Muscle layer of duodenum (tissue), 2 donors: ENCODE results near the gene NCCRP1.

ENCODE experiments used
- H3K27ac ChIP-seq: one replicate; pipeline ENCODE4 v1.7.0; 2013; ENCODE audit warnings: mild to moderate bottlenecking, low read length
- H3K27me3 ChIP-seq: one replicate; pipeline ENCODE4 v1.7.0; 2013; ENCODE audit warnings: low read depth, mild to moderate bottlenecking, control low read depth, low read length
- H3K36me3 ChIP-seq, 2 donors: one replicate each; pipeline ENCODE4 v1.7.0; 2013; ENCODE audit warnings: low read length in 2 of 2, control low read depth in 1 of 2, mild to moderate bottlenecking in 1 of 2; ENCODE audit not compliant: insufficient read depth in 2 of 2, control insufficient read depth in 1 of 2
- H3K4me1 ChIP-seq, 2 donors: one replicate each; pipeline ENCODE4 v1.7.0; 2013; ENCODE audit warnings: low read length in 2 of 2, mild to moderate bottlenecking in 2 of 2, control low read depth in 1 of 2, moderate library complexity in 1 of 2; ENCODE audit not compliant: insufficient read depth in 2 of 2, control insufficient read depth in 1 of 2
- H3K4me3 ChIP-seq, 2 donors: one replicate each; pipeline ENCODE4 v1.7.0; 2013; ENCODE audit warnings: low read length in 2 of 2, low read depth in 1 of 2, mild to moderate bottlenecking in 1 of 2
- H3K9me3 ChIP-seq, 2 donors: one replicate each; pipeline ENCODE4 v1.7.0; 2013; ENCODE audit warnings: low read length in 2 of 2, control low read depth in 1 of 2, mild to moderate bottlenecking in 1 of 2; ENCODE audit not compliant: control insufficient read depth in 1 of 2
- donor health status: healthy.

The NCCRP1 gene

GRCh38 chr19:39156326-39157230, 40.2 kb upstream of the NCCRP1 start:
- Histone ChIP-seq H3K4me3 (peak overlapping the region in 1 of 2 donors; percentile 45), H3K27ac (no peak overlapping the region), H3K4me1 (peaks cover 10 to 57% of the 10 kb centered on the region in 2 donors), H3K36me3 (peaks cover 0 to 4% of the 10 kb centered on the region in 2 donors), H3K9me3 (no peaks in the 10 kb centered on the region), H3K27me3 (no peaks in the 10 kb centered on the region)

- Histone ChIP-seq H3K4me3 (peak overlapping the region in 1 of 2 donors; percentile 45), H3K36me3 (peaks cover 0 to 4% of the 10 kb centered on the region in 2 donors), H3K4me1 (peaks cover 10 to 57% of the 10 kb centered on the region in 2 donors), H3K27me3 (no peaks in the 10 kb centered on the region), H3K27ac (no peak overlapping the region), H3K9me3 (no peaks in the 10 kb centered on the region)
These were observed 39.3 kb upstream of the NCCRP1 start for GRCh38 chr19:39157275-39157996.

- H3K4me1 ChIP-seq, result peaks cover 10 to 57% of the 10 kb centered on the region in 2 donors
- no peaks in the 10 kb centered on the region for H3K27me3 ChIP-seq
- no peak overlapping the region for H3K27ac ChIP-seq
- H3K4me3 ChIP-seq, result peak overlapping the region in 1 of 2 donors; percentile 45
- H3K36me3 ChIP-seq, result peaks cover 0 to 4% of the 10 kb centered on the region in 2 donors
- no peaks in the 10 kb centered on the region for H3K9me3 ChIP-seq
These were observed 38.8 kb upstream of the NCCRP1 start for GRCh38 chr19:39157997-39158389.

GRCh38 chr19:39158646-39159260, 38.0 kb upstream of the NCCRP1 start:
- H3K27ac ChIP-seq, result no peak overlapping the region
- no peaks in the 10 kb centered on the region for H3K9me3 ChIP-seq
- peaks cover 10 to 57% of the 10 kb centered on the region in 2 donors for H3K4me1 ChIP-seq
- no peaks in the 10 kb centered on the region for H3K27me3 ChIP-seq
- H3K36me3 ChIP-seq, result peaks cover 0 to 4% of the 10 kb centered on the region in 2 donors
- H3K4me3 ChIP-seq, result no peak overlapping the region

GRCh38 chr19:39160523-39160861, 36.3 kb upstream of the NCCRP1 start:
- Histone ChIP-seq H3K27me3 (no peaks in the 10 kb centered on the region), H3K36me3 (peaks cover 0 to 4% of the 10 kb centered on the region in 2 donors), H3K4me1 (peaks cover 10 to 51% of the 10 kb centered on the region in 2 donors), H3K9me3 (no peaks in the 10 kb centered on the region), H3K27ac (no peak overlapping the region), H3K4me3 (no peak overlapping the region)

- peaks cover 10 to 45% of the 10 kb centered on the region in 2 donors for H3K4me1 ChIP-seq
- no peak overlapping the region for H3K4me3 ChIP-seq
These were observed 35.7 kb upstream of the NCCRP1 start for GRCh38 chr19:39160889-39161672.

GRCh38 chr19:39162441-39163043, 34.2 kb upstream of the NCCRP1 start:
- Histone ChIP-seq H3K4me1 (peaks cover 6 to 44% of the 10 kb centered on the region in 2 donors), H3K27ac (no peak overlapping the region), H3K9me3 (no peaks in the 10 kb centered on the region), H3K36me3 (peaks cover 0 to 4% of the 10 kb centered on the region in 2 donors), H3K4me3 (no peak overlapping the region), H3K27me3 (no peaks in the 10 kb centered on the region)

More at GRCh38 chr19:39160889-39161672, 35.7 kb upstream of the NCCRP1 start:
- Histone ChIP-seq H3K36me3 (peaks cover 0 to 4% of the 10 kb centered on the region in 2 donors), H3K27me3 (no peaks in the 10 kb centered on the region), H3K9me3 (no peaks in the 10 kb centered on the region), H3K27ac (no peak overlapping the region)

GRCh38 chr19:39163621-39164020, 33.1 kb upstream of the NCCRP1 start:
- H3K36me3 ChIP-seq, result peaks cover 0 to 4% of the 10 kb centered on the region in 2 donors
- H3K4me1 ChIP-seq, result peaks cover 5 to 33% of the 10 kb centered on the region in 2 donors
- H3K27ac ChIP-seq, result no peak overlapping the region
- H3K9me3 ChIP-seq, result no peaks in the 10 kb centered on the region
- no peak overlapping the region for H3K4me3 ChIP-seq
- no peaks in the 10 kb centered on the region for H3K27me3 ChIP-seq

- Histone ChIP-seq H3K36me3 (peaks cover 0 to 4% of the 10 kb centered on the region in 2 donors), H3K9me3 (no peaks in the 10 kb centered on the region), H3K4me3 (no peak overlapping the region), H3K27ac (no peak overlapping the region), H3K4me1 (peaks cover 3 to 32% of the 10 kb centered on the region in 2 donors), H3K27me3 (no peaks in the 10 kb centered on the region)
These were observed 32.5 kb upstream of the NCCRP1 start for GRCh38 chr19:39164289-39164688.

GRCh38 chr19:39165857-39166256, 30.9 kb upstream of the NCCRP1 start:
- H3K9me3 ChIP-seq, result no peaks in the 10 kb centered on the region
- H3K27ac ChIP-seq, result no peak overlapping the region
- no peak overlapping the region for H3K4me3 ChIP-seq
- H3K4me1 ChIP-seq, result peaks cover 0 to 21% of the 10 kb centered on the region in 2 donors
- peaks cover 0 to 13% of the 10 kb centered on the region in 2 donors for H3K36me3 ChIP-seq
- no peaks in the 10 kb centered on the region for H3K27me3 ChIP-seq
